Measurements from ENCODE around the gene NEURL1B. TPM values are rescaled to one million over a fixed set of nuclear protein-coding genes. Genes with fewer than 3 reads are reported as not detected.

Gene NEURL1B
- polyA plus RNA-seq, 1 of the 3 experiments (the other 2 are of a cell fraction) = 2.8 TPM

- no peaks in the 10 kb centered on the region for H3K79me2 ChIP-seq (ENCODE audit: insufficient read depth)
- H3F3A ChIP-seq (replicated peaks; ENCODE audit: insufficient read depth) = no peaks in the 10 kb centered on the region
- H3K9ac ChIP-seq = no peak overlapping the region
- H3K4me3 ChIP-seq (ENCODE audit: low read depth in 2 of 2, low read length in 1 of 2) = no peak overlapping the region
- no peaks in the 10 kb centered on the region for H3K27me3 ChIP-seq (ENCODE audit: insufficient read depth)
- no peaks in the 10 kb centered on the region for H3K9me3 ChIP-seq
- no peak overlapping the region for H2AFZ ChIP-seq (ENCODE audit: low read depth)
- H3K27ac ChIP-seq (ENCODE audit: low read depth in 2 of 2, low read length in 1 of 2) = no peak overlapping the region
- no peaks in the 10 kb centered on the region for H4K20me1 ChIP-seq (ENCODE audit: insufficient read depth)
- CTCF ChIA-PET = interaction anchor here (0.6 to 11.4 kb wide), 3 partner anchors 45 to 211 kb away, joined by 3 to 209 read pairs (median 4); partner anchors contain the start of gene NEURL1B
- H3K4me1 ChIP-seq (ENCODE audit: control insufficient read depth in 1 of 2, insufficient read depth in 2 of 2, low read depth in 1 of 2, low read length in 1 of 2) = peaks cover 0 to 25% of the 10 kb centered on the region in 2 experiments; a peak in 2 of 4 replicates
- H3K4me2 ChIP-seq = no peak overlapping the region
- no peaks in the 10 kb centered on the region for H3K9me2 ChIP-seq
- TF ChIP-seq CTCF (IDR thresholded peaks at IDR 0.05) (no peak), RCOR1 (IDR thresholded peaks at IDR 0.05; ENCODE audit: low read length) (no peak)
- no peaks in the 10 kb centered on the region for H3K36me3 ChIP-seq (replicated peaks in 1 of 2; ENCODE audit: control insufficient read depth in 1 of 2, insufficient read depth in 2 of 2, low read length in 1 of 2)
- POLR2A ChIA-PET = no interaction called here
- no peak for DNase-seq
- 98% methylated on average over 6 of the region's 7 CpGs for WGBS (ENCODE audit: low lambda C conversion rate)
Measured at GRCh38 chr5:172691886-172692285, 50.8 kb downstream of the NEURL1B start.

- H3K4me3 ChIP-seq (ENCODE audit: low read depth in 2 of 2, low read length in 1 of 2) = no peak overlapping the region
- no peaks in the 10 kb centered on the region for H3K36me3 ChIP-seq (replicated peaks in 1 of 2; ENCODE audit: control insufficient read depth in 1 of 2, insufficient read depth in 2 of 2, low read length in 1 of 2)
- H4K20me1 ChIP-seq (ENCODE audit: insufficient read depth) = no peaks in the 10 kb centered on the region
- H3K4me1 ChIP-seq (ENCODE audit: control insufficient read depth in 1 of 2, insufficient read depth in 2 of 2, low read depth in 1 of 2, low read length in 1 of 2) = peaks cover 0 to 30% of the 10 kb centered on the region in 2 experiments; a peak in 2 of 4 replicates
- no peak for DNase-seq
- H3K79me2 ChIP-seq (ENCODE audit: insufficient read depth) = no peaks in the 10 kb centered on the region
- no peak overlapping the region for H3K4me2 ChIP-seq
- H2AFZ ChIP-seq (ENCODE audit: low read depth) = no peak overlapping the region
- H3K9me3 ChIP-seq = no peaks in the 10 kb centered on the region
- ChIA-PET CTCF (interaction anchor here (0.6 to 11.4 kb wide), 5 partner anchors 8 to 211 kb away, joined by 3 to 209 read pairs (median 4); partner anchors contain the start of gene NEURL1B), POLR2A (no interaction called here)
- no peaks in the 10 kb centered on the region for H3K9me2 ChIP-seq
- 93% methylated on average over 6 of the region's 6 CpGs for WGBS (ENCODE audit: low lambda C conversion rate)
- H3K27ac ChIP-seq (ENCODE audit: low read depth in 2 of 2, low read length in 1 of 2) = peak overlapping the region in 1 of 2 experiments; percentile 55; a peak in 1 of 4 replicates
- TF ChIP-seq RFX5 (IDR thresholded peaks at IDR 0.05; ENCODE audit: low read length) = no peak
- TF ChIP-seq REST (IDR thresholded peaks at IDR 0.05; ENCODE audit: low read depth, low read length) = no peak
- no peak for TF ChIP-seq MAX (IDR thresholded peaks at IDR 0.05; ENCODE audit: low read depth)
- TF ChIP-seq TCF12 (IDR thresholded peaks at IDR 0.05) = no peak
- no peak for TF ChIP-seq CHD2 (IDR thresholded peaks at IDR 0.05; ENCODE audit: low read length, partially characterized antibody)
- no peak for TF ChIP-seq USF2 (IDR thresholded peaks at IDR 0.05; ENCODE audit: borderline replicate concordance, low read depth, low read length)
- TF ChIP-seq YY1 (IDR thresholded peaks at IDR 0.05; ENCODE audit: low read depth) = no peak
- H3F3A ChIP-seq (replicated peaks; ENCODE audit: insufficient read depth) = no peaks in the 10 kb centered on the region
- no peak overlapping the region for H3K9ac ChIP-seq
- no peaks in the 10 kb centered on the region for H3K27me3 ChIP-seq (ENCODE audit: insufficient read depth)
Measured at GRCh38 chr5:172692451-172692850, 51.4 kb downstream of the NEURL1B start.
